ENCODE data around the gene NIM1K.
"Not testable (repeated sequence)": the region's sequence is repeated elsewhere in the genome, so short reads cannot be mapped to it uniquely, and the experiment has no call there.

NIM1K gene

DNA sequence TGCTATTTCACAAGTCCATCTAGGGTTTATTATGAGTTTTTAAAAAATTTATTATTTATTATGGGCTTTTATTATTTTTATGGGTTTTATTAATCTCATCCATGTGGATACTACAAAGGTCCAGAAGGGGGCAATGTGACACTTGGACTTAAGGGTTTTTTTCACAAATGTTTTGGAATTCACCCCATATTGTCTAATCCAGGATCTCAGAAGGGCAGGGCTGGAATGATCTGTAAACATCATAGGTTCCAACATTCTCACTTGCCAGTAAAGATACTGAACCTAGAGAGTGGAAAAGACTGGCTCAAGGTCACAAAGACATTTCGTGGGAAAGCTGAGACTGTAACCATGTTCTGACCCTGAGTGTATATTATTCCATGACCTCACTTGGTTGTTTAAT lies 35.6 kb downstream of the NIM1K start:
- no peak for DNase-seq (ENCODE audit: low read depth, low spot score)

- DNase-seq (ENCODE audit: low read depth, low spot score) = no peak
Measured at GRCh38 chr5:43230707-43231106, 38.7 kb downstream of the NIM1K start.

DNA sequence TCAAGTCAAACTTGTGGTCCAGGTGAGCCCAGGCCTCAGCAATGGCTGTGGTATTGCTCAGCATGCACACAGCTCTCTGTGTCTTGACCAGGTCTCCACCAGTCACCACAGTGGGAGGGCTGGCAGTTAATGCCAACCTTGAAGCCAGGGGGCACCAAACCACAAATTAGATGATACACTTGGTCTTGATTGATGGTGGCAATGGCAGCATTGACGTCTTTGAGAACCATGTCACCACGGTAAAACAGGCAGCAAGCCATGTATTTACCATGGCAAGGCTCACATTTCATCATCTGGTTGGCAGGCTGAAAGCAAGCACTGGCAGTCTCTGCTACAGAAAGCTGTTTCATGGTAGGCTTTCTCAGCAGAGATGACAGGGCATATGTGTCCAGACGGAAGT lies 40.0 kb downstream of the NIM1K start:
- no peak for DNase-seq (ENCODE audit: low read depth, low spot score)

DNA sequence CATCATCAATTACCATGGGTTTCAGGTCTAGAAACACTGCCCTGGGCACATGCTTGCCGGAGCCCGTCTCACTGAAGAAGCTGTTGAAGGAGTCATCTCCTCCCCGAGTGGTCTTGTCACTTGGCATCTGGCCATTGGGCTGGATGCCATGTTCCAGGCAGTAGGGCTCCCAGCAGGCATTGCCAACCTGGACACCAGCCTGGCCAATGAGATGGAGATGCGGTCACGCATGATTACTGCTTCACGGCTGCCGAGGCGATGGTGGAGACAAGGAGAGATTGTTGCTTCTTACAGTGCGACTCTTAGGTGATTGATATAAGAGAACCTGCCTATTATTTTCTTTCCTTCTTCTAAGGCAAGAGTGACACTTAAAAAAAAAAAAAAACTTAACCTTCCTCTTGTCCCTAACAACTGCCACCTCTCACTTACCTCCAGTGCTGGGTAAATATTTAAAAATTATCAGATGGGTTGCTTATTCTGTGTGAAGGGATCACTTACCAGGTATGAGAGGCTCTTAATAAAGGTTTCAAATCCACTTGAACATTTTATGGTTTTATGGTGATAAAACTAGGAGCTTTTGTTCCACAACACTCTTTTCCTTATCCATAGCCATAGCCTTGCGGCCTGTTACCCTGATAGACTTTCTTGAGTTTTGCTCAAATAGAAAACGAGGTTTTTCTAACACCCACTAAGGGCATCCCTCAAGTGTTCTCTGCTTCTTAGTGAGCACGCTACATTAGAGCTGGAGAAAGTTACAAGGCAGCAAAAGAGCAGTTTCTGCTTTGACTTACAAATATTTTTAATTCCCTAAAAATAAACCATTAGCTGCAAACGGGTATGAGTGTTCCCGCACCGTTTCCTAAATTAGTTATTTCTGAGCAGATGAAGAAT lies 41.2 kb downstream of the NIM1K start:
- DNase-seq (ENCODE audit: low read depth, low spot score) = no peak

DNA sequence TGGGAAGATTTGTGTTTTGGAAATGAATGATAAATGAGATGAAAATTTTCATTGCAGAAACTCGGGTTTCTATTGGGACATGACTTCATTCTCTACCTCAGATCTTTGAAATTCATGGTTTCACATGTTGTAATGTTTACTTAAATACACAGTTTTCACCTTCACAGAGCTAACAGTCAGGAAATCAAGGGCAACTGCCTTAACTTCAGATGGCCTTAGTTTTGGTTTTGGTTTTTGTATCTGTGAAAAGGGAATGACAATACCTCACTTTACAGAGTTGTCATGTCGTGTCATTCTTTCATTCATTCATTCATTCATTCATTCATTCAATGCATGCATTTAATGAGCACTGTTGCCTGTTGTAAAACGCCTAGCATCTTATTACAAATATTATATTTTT lies 41.9 kb downstream of the NIM1K start:
- DNase-seq (ENCODE audit: low read depth, low spot score) = no peak

GRCh38 chr5:43236653-43237355 lies 44.8 kb downstream of the NIM1K start:
- no peak for DNase-seq (ENCODE audit: low read depth, low spot score)

GRCh38 chr5:43242196-43242595 lies 50.2 kb downstream of the NIM1K start:
- DNase-seq (ENCODE audit: low read depth, low spot score) = no peak

- no peak for DNase-seq (ENCODE audit: low read depth, low spot score)
Measured at GRCh38 chr5:43243270-43243669, 51.2 kb downstream of the NIM1K start.

DNA sequence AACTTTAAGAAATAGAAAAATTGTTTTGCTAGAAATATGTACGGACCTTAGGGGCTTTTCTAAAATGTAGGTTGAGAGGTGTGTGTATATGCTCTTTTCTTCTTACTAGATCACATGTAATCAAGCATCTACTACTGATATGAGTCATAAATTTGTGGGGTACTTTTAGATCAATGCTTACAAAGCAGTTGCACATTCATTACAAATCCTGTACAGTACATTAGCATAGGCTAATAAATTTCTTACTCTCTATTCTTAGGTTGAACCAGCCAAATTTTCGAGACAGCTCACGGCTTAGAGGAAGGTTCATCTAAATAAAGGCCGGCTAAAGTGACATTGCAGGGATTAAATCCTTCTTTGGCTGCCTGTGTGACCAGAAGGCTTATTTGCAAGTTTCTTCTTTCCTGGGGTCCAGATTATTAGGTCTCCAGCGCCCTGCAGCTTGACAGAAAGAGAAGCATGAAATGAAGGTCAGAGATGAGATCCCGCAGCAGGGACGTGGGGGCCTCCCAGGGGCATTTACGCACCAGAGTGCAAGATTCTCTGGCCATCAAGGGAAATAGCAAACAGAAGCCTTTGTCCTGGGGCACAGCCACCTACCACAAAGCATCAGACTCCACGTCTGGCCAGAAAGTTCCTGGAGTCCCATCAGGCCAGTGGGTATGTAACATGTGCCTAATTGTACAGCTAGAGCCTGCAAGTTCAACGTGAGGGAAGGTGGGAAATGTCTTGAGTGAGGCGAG lies 53.0 kb downstream of the NIM1K start:
- no peak for DNase-seq (ENCODE audit: low read depth, low spot score)

- no peak for DNase-seq (ENCODE audit: low read depth, low spot score)
Measured at GRCh38 chr5:43245724-43246385, 53.8 kb downstream of the NIM1K start.

GRCh38 chr5:43251754-43252153 lies 59.7 kb downstream of the NIM1K start:
- DNase-seq (ENCODE audit: low read depth, low spot score) = no peak

GRCh38 chr5:43255704-43256103 lies 63.7 kb downstream of the NIM1K start:
- DNase-seq (ENCODE audit: low read depth, low spot score) = no peak

DNA sequence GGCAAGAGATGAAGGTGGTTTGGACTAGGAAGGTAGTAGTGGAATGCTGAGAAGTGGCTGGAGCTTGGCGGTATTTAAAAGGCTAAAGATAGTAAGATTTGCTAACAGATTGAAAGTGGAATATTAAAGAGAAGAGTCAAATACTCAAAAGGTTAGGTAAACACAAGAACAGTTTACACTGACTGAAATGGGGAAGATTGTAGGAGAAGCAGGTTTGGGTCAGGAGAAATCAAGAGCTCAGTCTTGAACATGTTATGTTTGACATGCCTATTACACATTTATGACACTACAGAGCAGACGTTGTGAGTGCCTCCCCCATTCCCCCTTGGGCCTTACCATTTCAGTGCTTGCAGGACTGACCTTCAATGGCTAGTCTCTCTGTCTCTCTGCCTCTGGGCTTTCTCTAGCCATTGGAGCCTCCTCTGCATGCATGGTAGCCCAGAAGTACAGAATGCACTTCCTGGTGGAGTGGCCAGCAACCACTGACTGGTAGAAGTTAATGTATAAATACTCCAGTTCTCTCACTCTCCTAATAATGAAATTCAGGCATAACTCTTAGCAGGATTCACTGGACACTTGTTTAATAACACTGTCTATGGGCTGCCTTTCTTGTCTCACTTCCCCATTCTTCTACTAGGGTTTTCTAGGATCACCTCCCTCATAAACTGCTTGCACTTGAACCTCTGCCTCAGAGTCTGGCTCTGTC lies 64.4 kb downstream of the NIM1K start:
- no peak for DNase-seq (ENCODE audit: low read depth, low spot score)

GRCh38 chr5:43258116-43258515 lies 66.1 kb downstream of the NIM1K start:
- no peak for DNase-seq (ENCODE audit: low read depth, low spot score)

DNA sequence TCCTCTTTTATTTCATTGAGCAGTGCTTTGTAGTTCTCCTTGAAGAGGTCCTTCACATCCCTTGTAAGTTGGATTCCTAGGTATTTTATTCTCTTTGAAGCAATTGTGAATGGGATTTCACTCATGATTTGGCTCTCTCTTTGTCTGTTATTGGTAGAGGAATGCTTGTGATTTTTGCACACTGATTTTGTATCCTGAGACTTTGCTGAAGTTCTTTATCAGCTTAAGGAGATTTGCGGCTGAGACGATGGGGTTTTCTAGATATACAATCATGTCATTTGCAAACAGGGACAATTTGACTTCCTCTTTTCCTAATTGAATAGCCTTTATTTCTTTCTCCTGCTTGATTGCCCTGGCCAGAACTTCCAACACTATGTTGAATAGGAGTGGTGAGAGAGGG lies 70.2 kb downstream of the NIM1K start:
- not testable (repeated sequence) for DNase-seq (ENCODE audit: low read depth, low spot score)

- no peak for DNase-seq (ENCODE audit: low read depth, low spot score)
Measured at GRCh38 chr5:43268188-43268820, 76.3 kb downstream of the NIM1K start.

GRCh38 chr5:43270645-43271044 lies 78.6 kb downstream of the NIM1K start:
- DNase-seq (ENCODE audit: low read depth, low spot score) = no peak

GRCh38 chr5:43273552-43273951 lies 81.5 kb downstream of the NIM1K start:
- DNase-seq (ENCODE audit: low read depth, low spot score) = no peak

GRCh38 chr5:43274435-43275114 lies 82.5 kb downstream of the NIM1K start:
- no peak for DNase-seq (ENCODE audit: low read depth, low spot score)

GRCh38 chr5:43275391-43275790 lies 83.4 kb downstream of the NIM1K start:
- DNase-seq (ENCODE audit: low read depth, low spot score) = no peak
